HG02840 (cell line): ENCODE data around the gene FLVCR2.

Source experiments
- ATAC-seq: cut with Tn5 transposase; IDR thresholded peaks from one replicate; pipeline ENCODE4 v1.9.1; 2021; ENCODE audit warnings: mild to moderate bottlenecking, moderate library complexity, moderate number of reproducible peaks; ENCODE audit not compliant: unreplicated experiment, low FRiP score

Gene FLVCR2

DNA sequence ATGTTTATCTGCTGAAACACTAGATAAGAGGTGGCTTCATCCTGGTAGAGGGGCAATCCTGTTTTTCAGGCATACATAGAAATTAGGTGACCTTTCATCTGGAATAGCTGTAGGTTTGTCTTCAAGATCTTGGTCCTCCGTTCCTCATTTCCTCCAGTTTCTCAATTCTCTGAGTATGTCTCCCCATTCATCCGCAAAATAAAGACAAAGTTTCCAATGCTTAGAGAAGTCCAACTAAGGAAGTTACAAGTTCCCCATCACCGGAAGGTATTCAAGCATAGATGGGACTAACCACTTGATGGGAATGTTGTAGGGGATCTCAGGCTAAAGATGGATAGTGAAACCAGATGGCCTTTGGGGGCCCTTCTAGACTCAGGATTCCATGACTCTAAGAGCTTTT lies 48.0 kb downstream of the FLVCR2 start:
- ATAC-seq: no peak

DNA sequence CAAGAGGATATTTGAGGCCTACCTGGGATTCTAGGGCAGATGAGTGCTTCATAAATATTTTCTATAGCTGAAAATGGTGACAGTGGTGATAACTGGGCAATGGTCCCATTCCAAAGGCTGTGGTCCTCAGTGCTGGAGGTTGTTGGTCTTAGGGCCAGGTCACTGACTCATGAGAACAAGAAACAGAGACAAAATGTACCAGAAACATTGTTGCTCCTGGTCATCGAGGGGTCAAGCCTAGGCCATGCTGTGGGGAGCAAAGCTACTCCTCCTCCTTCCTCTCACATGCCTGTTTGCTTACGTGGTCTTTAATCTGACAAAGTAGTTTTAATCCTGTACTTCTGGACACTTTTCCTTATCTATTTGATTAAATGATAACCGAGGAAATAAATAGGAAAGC lies 48.4 kb downstream of the FLVCR2 start:
- ATAC-seq: no peak

DNA sequence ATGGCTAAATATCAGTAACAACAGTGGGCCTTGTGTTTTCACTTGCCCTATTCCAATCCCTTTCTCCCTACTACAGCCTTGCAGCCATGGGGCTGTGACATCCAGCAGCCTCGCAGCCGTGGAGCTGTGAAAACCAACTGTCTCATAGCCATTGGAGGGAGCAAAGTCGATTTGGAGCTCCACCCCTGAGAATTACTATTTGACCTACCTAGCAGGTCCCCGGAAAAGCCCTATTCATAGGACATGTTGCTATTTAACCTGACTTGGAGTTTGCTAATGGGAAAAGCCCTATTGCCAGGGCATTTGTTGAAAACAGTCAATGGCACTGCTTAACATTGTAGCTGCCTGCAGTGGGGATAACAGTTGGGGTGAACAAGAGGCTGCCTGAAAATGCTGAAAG lies 49.0 kb downstream of the FLVCR2 start:
- no peak for ATAC-seq

DNA sequence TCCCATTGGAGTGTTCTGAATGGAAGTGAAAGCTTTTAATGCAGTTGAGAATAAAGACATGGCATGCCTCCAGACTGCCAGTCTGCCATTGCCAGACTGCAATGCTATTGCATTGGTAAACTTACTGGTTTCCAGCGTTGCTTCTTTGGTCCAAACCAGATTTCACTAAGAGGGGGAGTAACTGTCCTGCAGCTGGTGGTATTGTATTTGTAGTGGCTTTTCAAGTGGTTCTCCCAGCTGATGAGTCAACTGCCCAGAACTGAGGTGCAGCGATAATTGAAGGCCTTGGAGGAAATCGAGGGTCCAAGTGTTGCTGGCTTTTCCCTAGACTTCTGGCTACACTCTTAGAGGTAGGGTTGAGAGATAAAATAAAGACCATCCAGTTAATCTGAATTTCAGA lies 50.4 kb downstream of the FLVCR2 start:
- ATAC-seq: no peak

DNA sequence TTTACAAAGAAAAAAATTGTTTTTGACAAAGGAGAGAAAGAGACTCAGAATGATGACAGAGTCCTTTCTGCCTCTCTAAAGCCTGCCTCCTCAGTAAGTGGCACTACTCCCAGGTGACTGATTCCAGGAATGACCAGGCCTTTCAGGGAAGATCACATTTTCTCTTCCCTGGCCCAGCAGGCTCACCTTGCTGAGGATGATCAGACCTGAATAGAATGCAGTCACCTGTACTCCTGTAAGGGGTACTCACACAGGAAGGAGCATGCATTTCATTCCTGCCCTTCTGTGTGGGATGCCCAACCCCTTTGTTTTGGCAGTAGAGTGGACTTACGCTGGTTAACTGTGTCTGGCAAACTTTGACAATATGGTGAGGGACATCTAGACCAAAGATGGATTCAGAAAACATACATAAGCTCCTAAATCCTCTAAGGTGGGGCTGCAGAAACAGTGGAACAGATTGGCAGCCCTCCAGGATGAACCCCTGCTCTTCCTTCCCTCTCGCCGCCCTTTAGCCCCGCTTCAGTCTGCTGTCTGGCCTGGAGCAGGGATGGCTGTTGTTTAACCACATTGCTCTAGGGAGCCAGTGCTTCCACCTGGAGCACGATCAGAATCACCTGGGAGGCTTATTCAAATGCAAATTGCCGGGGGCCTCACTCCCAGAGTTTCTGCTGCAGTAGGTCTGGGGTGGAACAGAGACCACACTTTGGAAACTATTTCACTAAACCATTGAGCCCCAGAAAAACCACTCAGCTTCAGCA lies 52.5 kb downstream of the FLVCR2 start:
- no peak for ATAC-seq

DNA sequence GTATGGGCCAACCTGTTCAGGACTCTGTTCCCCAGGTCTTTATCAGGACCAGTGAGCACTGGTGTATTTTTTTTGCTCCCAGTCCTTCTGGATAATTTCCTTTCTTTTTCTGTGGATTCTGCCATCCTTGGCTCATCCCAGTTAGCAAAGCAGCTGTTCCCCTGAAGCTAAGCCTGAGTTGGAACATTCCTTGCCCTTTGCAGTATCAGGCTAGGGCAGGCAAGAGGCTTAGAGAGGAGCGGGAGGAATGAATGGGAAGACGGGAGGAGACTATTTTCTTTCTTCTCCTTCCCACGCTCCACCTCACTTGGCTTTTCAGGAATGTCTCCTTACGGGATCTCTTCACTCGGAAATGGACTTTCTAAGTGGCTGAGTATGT lies 53.0 kb downstream of the FLVCR2 start:
- no peak for ATAC-seq

DNA sequence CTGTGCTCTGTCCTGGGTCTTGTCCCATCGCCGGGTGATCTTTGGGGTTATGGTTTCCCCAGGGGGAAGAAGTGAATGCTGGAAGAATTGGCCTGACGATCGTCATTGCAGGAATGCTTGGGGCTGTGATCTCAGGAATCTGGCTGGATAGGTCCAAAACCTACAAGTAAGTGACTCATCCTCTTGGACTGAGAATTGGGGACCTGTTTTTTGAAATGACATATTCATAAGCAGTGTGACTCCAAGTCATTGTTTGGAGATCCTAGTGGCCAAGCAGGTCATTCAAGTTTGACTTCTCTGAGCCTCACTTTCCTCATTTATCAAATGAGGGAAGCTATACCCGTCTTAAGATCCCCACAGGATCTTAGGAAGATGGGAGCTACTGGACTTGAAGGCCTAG lies 56.4 kb downstream of the FLVCR2 start:
- ATAC-seq: no peak

DNA sequence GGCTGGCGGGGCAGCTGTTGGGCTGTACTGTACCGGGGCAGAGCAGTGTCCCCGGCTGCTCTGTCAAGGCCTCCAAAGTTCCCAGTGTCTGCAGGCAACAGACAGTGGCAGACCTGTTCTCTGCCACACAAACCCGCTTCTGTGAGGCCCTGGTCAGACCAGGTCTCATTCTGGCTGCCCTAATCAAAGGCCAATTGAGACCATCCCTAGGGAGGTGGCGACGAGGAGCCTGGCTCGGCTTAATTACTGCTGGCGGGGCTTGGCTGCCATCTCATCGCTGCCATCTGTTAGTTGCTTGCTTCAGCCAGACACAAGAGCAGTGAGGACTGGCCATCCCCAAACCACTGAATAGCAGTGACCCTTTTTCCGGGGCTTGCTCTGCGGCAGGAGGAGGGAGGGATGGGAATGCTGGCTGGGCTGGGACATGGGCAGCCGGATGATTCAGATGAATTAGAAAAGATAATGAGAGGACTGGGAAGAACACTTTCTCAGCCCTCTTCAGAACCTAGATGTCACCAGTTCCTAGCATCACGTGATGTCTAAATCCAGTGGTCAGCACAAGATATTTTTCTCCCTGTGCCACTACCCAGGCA lies 57.8 kb downstream of the FLVCR2 start:
- ATAC-seq: no peak

DNA sequence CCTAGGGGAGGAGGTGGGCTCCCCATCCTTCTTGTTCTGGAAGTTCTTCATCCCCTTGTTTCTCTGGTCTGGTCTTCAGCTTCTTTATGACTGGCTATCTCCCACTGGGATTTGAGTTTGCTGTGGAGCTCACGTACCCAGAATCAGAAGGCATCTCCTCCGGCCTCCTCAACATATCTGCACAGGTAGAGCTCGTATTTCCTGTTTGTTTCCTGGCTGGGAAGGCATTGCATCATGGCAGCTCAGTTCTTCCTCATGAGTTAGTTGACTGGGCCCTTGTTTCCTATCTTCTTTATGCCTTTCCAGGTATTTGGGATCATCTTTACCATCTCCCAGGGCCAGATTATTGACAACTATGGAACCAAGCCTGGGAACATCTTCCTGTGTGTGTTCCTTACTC lies 62.5 kb downstream of the FLVCR2 start:
- ATAC-seq: no peak

DNA sequence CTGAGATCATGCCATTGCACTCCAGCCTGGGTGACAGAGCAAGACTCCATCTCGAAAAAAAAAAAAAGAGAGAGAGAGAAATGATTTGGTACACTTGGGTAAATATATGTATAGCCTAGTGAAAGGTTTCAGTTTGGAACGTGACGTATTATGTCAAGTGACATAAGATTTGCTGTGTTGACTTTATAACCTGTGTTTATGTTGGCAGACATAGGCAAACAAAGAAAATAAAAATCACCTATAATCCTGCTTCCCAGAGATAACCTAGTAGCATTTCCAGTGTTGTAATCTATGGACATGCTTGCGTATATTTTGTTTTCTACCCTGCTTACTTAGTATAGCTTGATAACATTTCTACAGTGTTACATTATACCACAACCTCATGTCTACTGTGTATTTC lies 65.6 kb downstream of the FLVCR2 start:
- ATAC-seq: no peak

DNA sequence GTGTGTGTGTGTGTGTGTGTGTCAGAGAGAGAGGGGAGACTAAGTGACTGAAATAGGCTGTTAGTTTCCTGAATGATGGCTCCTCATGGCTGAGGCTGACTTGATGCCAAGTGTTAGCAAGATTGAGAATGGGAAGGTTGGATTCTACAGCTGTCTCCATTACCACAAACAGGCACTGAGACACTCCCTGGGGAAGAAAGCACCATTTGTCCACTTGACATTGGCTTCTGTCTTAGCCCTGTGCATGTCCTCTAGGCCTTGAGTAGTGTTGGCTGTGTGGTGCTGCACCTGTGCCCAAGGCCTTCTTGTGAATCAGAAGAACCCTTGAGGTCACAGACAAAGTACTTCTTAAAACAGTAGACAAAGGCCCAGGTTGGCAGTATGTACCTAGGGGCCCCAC lies 66.6 kb downstream of the FLVCR2 start:
- ATAC-seq: no peak

DNA sequence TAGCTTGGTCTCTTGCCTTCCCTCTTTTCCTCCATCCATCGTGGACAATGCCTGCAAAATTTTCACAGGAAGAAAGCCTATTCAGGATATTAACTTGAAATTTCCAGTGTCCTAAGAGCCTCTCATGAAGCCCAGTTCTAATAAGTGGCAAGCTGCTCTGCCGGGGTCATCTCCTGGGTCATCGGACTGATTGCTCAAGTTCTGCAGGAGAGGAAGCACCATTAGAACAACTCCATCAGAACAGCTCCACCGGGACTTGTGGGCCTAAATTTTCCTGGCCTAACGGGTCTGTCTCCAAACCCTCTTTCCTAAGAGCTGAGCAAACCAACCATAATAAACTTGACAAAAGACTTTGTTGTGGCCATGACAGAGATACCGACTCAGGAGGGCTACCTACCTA lies 68.3 kb downstream of the FLVCR2 start:
- ATAC-seq: no peak

DNA sequence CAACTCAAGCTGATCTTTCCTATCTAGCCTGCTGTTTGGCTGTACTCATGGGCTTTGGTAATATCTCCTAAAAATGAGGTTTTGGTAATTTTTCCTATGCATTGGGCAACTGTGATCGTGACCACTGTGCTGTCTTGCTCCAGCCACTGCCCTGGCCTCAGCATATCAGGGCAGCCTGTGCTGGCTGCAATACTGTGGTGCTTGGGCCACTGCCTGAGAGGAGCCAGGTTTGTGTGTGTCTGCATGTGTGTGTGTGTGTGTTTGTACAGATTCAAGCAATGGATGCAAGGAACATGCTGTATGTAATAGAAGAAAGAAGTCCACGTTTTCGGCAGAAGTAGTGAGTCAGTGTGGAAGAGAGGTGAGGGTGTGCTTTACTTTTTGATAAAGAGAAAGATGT lies 69.2 kb downstream of the FLVCR2 start:
- ATAC-seq: no peak

DNA sequence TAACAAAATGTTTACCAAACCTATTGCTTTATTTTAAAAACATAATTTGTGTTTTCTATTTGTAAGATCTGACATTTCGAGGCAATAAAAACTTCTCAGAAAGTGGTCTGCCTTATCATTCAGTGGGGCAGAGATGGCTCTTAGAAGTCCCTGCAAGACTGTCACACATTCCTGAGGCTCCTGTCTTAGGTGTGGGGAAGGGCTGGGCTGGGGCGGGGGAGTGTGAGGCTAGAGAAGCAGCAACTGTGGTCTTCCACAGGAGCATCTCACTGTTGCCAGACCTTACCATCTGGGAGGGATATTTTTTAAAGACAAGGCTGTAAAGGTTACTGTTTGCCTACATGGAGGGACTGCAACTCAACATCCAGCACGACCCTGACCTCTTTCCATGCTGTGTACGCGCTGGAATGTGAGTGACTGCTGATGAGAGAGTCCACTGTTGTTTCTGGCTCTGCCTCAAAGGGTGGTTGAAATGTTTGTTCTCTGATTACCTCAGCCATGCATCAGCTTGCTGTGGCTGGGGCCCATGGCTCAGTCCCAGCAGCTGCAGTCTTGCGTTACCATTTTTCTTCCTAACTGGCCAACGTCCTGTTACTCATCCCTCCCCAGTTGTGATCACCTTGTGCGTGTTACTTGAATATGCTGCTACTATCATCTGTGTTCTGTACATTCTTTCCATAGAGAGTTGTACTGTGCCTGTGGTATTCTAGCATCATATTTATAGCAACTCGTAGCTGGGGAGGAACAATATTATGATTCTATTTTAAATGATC lies 69.8 kb downstream of the FLVCR2 start:
- no peak for ATAC-seq

DNA sequence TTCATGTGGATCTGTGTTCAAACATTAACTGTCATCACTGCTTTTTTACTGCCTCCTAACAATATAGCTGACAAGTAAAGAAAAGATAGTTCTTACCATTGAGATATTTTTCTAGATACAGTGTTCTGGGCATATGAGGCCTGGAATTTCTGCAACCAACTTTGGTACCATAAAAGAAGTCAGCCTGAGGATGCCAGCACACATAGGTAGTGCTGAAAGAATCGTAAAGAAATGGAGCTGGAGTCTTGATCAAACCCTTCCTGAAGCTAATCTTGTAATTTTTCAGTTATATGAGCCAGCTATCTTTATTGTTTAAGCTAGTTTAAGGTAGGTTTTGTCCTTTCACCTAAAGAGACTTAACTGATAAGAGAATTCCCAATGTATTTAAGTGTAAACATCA lies 70.9 kb downstream of the FLVCR2 start:
- ATAC-seq: no peak

DNA sequence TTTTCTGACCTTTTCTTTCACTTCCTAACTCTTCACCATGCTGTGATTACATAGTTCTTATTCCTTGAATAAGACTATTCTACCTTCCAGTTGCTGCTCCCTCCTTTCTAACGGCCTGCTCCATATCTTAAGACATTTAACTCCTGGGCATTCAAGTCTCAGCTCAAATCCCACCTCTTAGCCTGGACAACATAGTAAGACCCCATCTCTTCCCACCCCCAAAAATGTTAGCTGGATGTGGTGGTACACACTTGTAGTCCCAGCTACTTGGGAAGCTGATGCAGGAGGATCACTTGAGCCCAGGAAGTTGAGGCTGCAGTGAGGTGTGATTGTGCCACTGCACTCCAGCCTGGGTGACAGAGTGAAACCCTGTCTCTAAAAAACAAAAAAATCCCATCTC lies 71.4 kb downstream of the FLVCR2 start:
- no peak for ATAC-seq

DNA sequence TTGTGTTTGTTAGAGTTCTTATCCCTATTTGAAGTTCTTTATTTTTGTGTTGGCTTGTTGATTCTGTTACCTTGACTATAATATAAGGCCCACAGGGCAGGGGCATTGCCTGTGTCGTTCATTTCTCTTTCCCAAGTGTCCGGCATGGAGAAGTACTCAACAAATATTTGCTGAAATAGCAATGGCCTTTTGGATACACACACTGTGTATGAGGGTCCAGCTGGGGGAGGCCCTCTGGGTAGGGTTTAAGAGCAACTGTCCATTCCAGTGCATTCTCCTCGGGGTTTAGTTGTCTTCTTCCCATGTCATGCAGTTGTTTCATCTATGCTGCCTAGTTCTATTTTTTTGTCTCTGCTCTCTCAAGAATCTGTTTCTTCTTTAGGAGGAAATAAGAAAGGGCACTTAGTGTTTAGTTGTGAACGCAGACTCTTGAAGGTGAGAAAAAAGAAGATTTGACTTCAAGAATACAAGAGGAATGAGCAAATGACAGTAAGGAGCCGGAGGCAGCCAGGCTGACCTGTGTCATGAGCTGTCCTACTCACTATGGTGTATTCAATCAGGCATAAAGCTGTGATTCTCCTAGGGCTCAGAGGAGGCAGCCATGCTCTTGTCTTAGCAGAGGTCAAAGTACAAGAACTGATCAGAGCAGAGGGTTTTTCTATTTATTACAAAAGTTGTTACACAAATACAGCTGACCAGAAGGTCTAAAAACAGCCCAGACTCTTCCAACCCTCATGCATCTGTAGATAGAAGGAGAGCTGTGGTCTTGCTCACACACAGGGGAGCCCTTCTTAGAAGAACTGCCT lies 72.0 kb downstream of the FLVCR2 start:
- no peak for ATAC-seq

DNA sequence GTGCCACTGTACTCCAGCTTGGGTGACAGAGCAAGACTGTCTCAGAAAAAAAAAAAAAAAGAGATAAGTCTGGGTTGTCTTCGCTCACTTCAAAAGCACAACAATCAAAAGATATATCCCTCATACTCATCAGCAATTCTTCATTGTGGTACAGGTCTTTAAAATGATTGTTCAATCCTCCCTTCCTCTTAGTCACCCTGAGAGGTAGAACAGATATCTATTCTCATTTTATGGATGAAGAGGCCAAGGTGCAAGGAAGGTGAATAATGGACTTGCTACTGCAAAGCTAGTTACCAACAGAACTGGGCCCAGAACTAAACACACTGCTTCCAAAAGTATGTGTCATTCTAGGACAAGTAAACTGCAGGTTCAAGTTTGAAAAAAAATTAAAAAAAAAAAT lies 75.1 kb downstream of the FLVCR2 start:
- no peak for ATAC-seq

DNA sequence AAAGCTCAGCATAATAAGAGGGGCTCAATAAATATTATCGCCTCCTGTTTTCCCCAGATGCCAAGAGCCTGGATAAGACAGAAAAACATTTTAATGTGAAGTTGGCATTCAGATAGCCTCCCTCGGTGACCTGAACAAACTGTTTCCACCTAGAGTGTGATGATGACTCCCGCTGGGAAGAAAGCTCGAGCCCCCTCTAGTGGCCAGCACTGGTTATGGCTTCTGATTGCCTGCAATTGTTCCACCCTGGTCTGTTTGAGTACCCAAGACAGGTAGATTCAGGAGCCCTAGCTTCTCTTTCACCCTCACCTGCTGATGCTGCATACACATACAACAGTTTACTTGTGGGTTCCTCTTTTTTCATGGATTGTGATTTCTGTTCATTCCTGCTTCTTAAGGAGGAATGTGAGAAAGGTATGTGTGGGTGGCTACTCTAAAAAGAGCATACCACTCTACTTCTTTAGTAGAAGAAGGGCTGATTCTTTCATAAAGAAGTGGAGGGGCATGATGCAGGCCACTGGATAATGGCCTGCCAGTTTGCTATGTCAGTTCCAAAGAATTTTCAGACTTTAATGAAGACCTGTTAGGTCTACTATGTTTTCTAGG lies 75.8 kb downstream of the FLVCR2 start:
- no peak for ATAC-seq

DNA sequence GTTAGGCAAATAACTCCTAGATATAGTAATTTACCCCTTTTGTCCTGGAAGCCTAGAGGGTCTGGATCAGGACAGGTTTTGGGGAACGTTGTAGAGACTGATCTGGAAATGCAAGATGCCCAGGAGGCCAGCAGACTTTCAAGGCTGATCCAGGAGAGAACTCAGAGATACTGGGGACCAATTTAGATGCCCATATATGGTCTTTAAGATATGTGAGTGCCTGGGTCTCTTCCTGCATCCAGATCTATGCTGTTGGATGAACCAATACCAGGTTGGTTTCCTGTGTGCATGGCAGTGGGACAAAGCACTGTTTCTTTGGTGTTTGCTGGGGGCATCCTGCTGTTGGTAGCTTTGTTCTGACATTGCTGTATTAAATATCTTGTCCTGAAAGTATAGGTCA lies 76.8 kb downstream of the FLVCR2 start:
- no peak for ATAC-seq

DNA sequence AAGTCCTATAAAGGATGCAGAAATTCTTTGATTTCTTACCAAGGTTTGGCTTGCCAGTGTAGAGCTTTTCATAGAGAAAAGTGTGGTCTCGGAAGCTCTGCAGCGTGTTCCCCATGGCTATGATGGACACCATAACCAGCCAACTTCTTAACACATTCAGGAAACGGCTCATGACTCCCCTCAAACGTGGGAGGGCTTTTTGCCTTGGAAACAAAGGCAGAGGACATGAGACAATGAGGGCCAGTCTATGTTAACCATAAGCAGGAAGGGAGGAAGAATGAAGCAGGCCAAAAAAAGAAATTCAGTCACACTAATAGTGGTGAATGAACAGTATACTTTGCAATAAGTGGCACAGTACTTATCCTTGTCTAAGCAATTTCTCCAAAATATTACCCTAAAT lies 78.9 kb downstream of the FLVCR2 start:
- no peak for ATAC-seq
